CD4-positive, alpha-beta memory T cell (primary cell): ENCODE results near the gene METTL23. TPM values are rescaled to one million over a fixed set of nuclear protein-coding genes. Genes with fewer than 3 reads are reported as not detected.
A peak's percentile ranks its signal among the peaks of the same experiment; 100 is the strongest.
"Not testable (repeated sequence)": the region's sequence is repeated elsewhere in the genome, so short reads cannot be mapped to it uniquely, and the experiment has no call there.

ENCODE experiments used
- CTCF ChIA-PET: fragments of 350-600 bp; sonication (Branson Sonifier 250); formaldehyde crosslinking; loops from one replicate; lab custom pipeline; 2021; ENCODE audit warnings: inconsistent platforms; ENCODE audit not compliant: partially characterized antibody; lab: Charles Lee
- POLR2A ChIA-PET: fragments of 350-600 bp; sonication (Branson Sonifier 250); formaldehyde crosslinking; loops from one replicate; lab custom pipeline; 2021; ENCODE audit not compliant: partially characterized antibody; lab: Charles Lee
- DNase-seq, 5 donors: peaks; one replicate each; pipeline versions ENCODE4 v3.0.0 to v3.0.0-alpha.2; 2020 to 2022; ENCODE audit warnings: mixed read lengths in 1 of 5
- H3K27ac ChIP-seq: one replicate; pipeline ENCODE4 v1.7.0; 2013; ENCODE audit warnings: low read depth, low read length
- H3K27me3 ChIP-seq: 2 replicates; pipeline ENCODE4 v1.7.0; 2013; ENCODE audit warnings: mild to moderate bottlenecking, low read length, moderate library complexity; ENCODE audit not compliant: insufficient read depth
- H3K36me3 ChIP-seq: 2 replicates; pipeline ENCODE4 v1.7.0; 2013; ENCODE audit warnings: mild to moderate bottlenecking, low read length, moderate library complexity; ENCODE audit not compliant: insufficient read depth
- H3K4me1 ChIP-seq: 2 replicates; pipeline ENCODE4 v1.7.0; 2013; ENCODE audit warnings: mild to moderate bottlenecking, low read length, moderate library complexity; ENCODE audit not compliant: insufficient read depth
- H3K4me3 ChIP-seq, 2 donors: one replicate each; pipeline ENCODE4 v1.7.0; 2013; ENCODE audit warnings: low read length in 2 of 2, mild to moderate bottlenecking in 1 of 2
- H3K9me3 ChIP-seq, 2 donors: one replicate each; pipeline ENCODE4 v1.7.0; 2013; ENCODE audit warnings: low read length in 2 of 2, control low read depth in 1 of 2; ENCODE audit not compliant: control insufficient read depth in 1 of 2
- H3K27ac Mint-ChIP-seq, 7 donors: one replicate each; pipeline ENCODE4 v1.8.0; 2020 to 2021; ENCODE audit warnings: mixed read lengths in 7 of 7, mild to moderate bottlenecking in 6 of 7, inconsistent platforms in 3 of 7, moderate library complexity in 3 of 7
- H3K27me3 Mint-ChIP-seq, 2 donors: one replicate each; pipeline ENCODE4 v1.8.0; 2020 to 2021; ENCODE audit warnings: mixed read lengths in 2 of 2
- H3K36me3 Mint-ChIP-seq, 2 donors: one replicate each; pipeline ENCODE4 v1.8.0; 2020 to 2021; ENCODE audit warnings: mixed read lengths in 2 of 2, inconsistent platforms in 1 of 2, mild to moderate bottlenecking in 1 of 2
- H3K4me1 Mint-ChIP-seq, 4 donors: one replicate each; pipeline ENCODE4 v1.8.0; 2020 to 2021; ENCODE audit warnings: mixed read lengths in 4 of 4, mild to moderate bottlenecking in 1 of 4
- H3K4me3 Mint-ChIP-seq, 8 donors: one replicate each; pipeline ENCODE4 v1.8.0; 2020 to 2021; ENCODE audit warnings: mixed read lengths in 8 of 8, mild to moderate bottlenecking in 7 of 8, moderate library complexity in 6 of 8, inconsistent platforms in 3 of 8
- H3K9me3 Mint-ChIP-seq, 8 donors: one replicate each; pipeline ENCODE4 v1.8.0; 2020 to 2021; ENCODE audit warnings: mixed read lengths in 8 of 8, mild to moderate bottlenecking in 5 of 8, inconsistent platforms in 3 of 8, moderate library complexity in 1 of 8
- intact Hi-C: fragments of 100-400 bp; cut with micrococcal nuclease; formaldehyde crosslinking; loops from one replicate; pipeline ENCODE4 v1.15.1; 2023
- polyA plus RNA-seq, 2 donors: library from polyadenylated mRNA; unstranded; fragments of 300-500 nt; fragmentation: Illumina TruSeq; gene quantifications; one replicate each; pipeline ENCODE4 v1.2.3, GENCODE V29; 2021
- total RNA-seq, 2 experiments: library from RNA; stranded (reverse); gene quantifications; one replicate each; pipeline ENCODE4 v1.2.3, GENCODE V29; 2021

METTL23 gene
- total and polyA plus RNA-seq, 4 experiments from 2014 or later: 75.5 to 156 (median 108) TPM

GRCh38 chr17:76742958-76743357 is 16.3 kb downstream of the METTL23 start:
- Mint-ChIP-seq H3K27me3 (no peaks in the 10 kb centered on the region), H3K27ac (no peak overlapping the region), H3K36me3 (peaks cover 32 to 50% of the 10 kb centered on the region in 2 donors), H3K9me3 (no peaks in the 10 kb centered on the region), H3K4me1 (peaks cover 15 to 29% (median 22%) of the 10 kb centered on the region in 4 donors), H3K4me3 (no peak overlapping the region)
- ChIA-PET CTCF (no interaction called here), POLR2A (interaction anchor here (1.1 to 2.3 kb wide), 3 partner anchors 9 to 30 kb away, joined by 3 to 7 read pairs (median 7); partner anchors contain the start of gene METTL23)
- H3K27ac ChIP-seq: no peak overlapping the region
- H3K27me3 ChIP-seq: no peaks in the 10 kb centered on the region
- intact Hi-C loops: no loop called here
- H3K4me3 ChIP-seq: no peak overlapping the region
- H3K36me3 ChIP-seq: peaks cover 27% of the 10 kb centered on the region
- H3K4me1 ChIP-seq: peaks cover 20% of the 10 kb centered on the region
- no peak for DNase-seq
- no peaks in the 10 kb centered on the region for H3K9me3 ChIP-seq

DNA sequence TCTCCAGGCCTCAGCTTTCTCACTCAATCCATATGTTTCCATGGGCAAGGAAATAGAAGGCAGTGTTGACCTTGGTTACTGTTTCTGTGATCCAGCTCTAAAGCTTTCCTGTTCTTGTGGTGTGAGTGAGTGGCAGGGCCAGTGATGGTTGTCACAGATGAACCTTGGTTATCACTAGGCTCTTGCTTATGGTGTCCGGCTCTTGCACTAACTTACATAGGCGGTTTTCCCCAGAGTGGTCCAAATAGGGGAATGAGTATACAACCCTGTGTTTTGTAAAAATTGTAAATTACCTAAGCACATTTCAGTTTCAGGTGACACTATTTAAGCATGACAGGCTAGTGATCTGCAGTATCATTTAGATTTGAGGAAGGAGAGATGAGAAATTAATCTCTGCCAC is 18.1 kb downstream of the METTL23 start:
- ChIA-PET POLR2A (no interaction called here), CTCF (no interaction called here)
- no peak for DNase-seq
- Mint-ChIP-seq H3K36me3 (peaks cover 38 to 49% of the 10 kb centered on the region in 2 donors), H3K27ac (peak overlapping the region in 1 of 7 donors; percentile 48), H3K4me1 (peaks cover 3 to 12% (median 9%) of the 10 kb centered on the region in 4 donors), H3K4me3 (no peak overlapping the region), H3K9me3 (no peaks in the 10 kb centered on the region), H3K27me3 (no peaks in the 10 kb centered on the region)
- Histone ChIP-seq H3K4me3 (no peak overlapping the region), H3K36me3 (peaks cover 27% of the 10 kb centered on the region), H3K4me1 (peaks cover 6% of the 10 kb centered on the region), H3K27me3 (no peaks in the 10 kb centered on the region), H3K27ac (no peak overlapping the region), H3K9me3 (no peaks in the 10 kb centered on the region)
- intact Hi-C loops: no loop called here

- POLR2A ChIA-PET, H3K4me3 Mint-ChIP-seq, H3K4me1 ChIP-seq, CTCF ChIA-PET, H3K4me3 ChIP-seq, H3K27me3 Mint-ChIP-seq, DNase-seq, H3K27me3 ChIP-seq, H3K9me3 Mint-ChIP-seq, H3K4me1 Mint-ChIP-seq, intact Hi-C loops, H3K27ac Mint-ChIP-seq, H3K27ac ChIP-seq, H3K9me3 ChIP-seq: not testable (repeated sequence)
- H3K36me3 ChIP-seq: peaks cover 27% of the 10 kb centered on the region
- peaks cover 41 to 53% of the 10 kb centered on the region in 2 donors for H3K36me3 Mint-ChIP-seq
Measured at GRCh38 chr17:76745785-76746184, 19.1 kb downstream of the METTL23 start.

GRCh38 chr17:76747716-76748363 is 21.2 kb downstream of the METTL23 start:
- POLR2A ChIA-PET: interaction anchor here (0.9 to 3.7 kb wide), 3 partner anchors 9 to 20 kb away, joined by 3 to 20 read pairs (median 4); partner anchors contain the start of gene MFSD11
- H3K36me3 Mint-ChIP-seq: peaks cover 32 to 46% of the 10 kb centered on the region in 2 donors
- H3K27ac Mint-ChIP-seq: no peak overlapping the region

DNA sequence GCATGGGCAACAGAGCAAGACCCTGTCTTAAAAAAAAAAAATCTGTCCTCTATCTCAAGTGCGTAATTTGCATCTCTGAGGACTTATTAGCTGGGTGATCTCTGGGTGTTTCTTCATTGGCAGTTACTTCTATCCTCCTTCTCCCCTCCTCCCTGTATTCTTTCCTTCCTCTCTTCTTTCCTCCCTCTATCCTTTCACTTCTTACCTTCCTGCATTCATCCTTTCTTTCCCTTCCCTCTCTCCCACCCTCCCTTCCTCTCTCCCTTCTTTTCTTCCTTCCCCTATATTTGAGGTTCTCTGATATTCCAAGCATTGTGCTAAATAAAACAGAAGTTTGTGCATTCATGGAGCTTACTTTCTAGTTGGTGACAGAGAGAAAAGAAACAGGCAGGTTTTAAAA is 22.0 kb downstream of the METTL23 start:
- POLR2A ChIA-PET: interaction anchor here (1.8 to 3.7 kb wide), 2 partner anchors 10 to 21 kb away, joined by 5 to 20 read pairs; partner anchors contain the start of genes METTL23 and MFSD11
- H3K9me3 Mint-ChIP-seq: no peaks in the 10 kb centered on the region
- H3K36me3 Mint-ChIP-seq: peaks cover 27 to 51% of the 10 kb centered on the region in 2 donors
- H3K36me3 ChIP-seq: peaks cover 27% of the 10 kb centered on the region
- H3K4me3 Mint-ChIP-seq: no peak overlapping the region
- CTCF ChIA-PET: no interaction called here
- no peak overlapping the region for H3K27ac ChIP-seq
- peaks cover 18 to 30% (median 23%) of the 10 kb centered on the region in 4 donors for H3K4me1 Mint-ChIP-seq
- intact Hi-C loops: no loop called here
- peak overlapping the region in 1 of 7 donors; percentile 57 for H3K27ac Mint-ChIP-seq
- no peaks in the 10 kb centered on the region for H3K27me3 Mint-ChIP-seq
- no peaks in the 10 kb centered on the region for H3K27me3 ChIP-seq
- peaks cover 23% of the 10 kb centered on the region for H3K4me1 ChIP-seq
- H3K9me3 ChIP-seq: no peaks in the 10 kb centered on the region
- no peak for DNase-seq
- no peak overlapping the region for H3K4me3 ChIP-seq

More at GRCh38 chr17:76747716-76748363, 21.2 kb downstream of the METTL23 start:
- intact Hi-C loops: no loop called here
- H3K36me3 ChIP-seq: peaks cover 27% of the 10 kb centered on the region
- peaks cover 17% of the 10 kb centered on the region for H3K4me1 ChIP-seq
- Mint-ChIP-seq H3K9me3 (no peaks in the 10 kb centered on the region), H3K4me1 (peaks cover 9 to 22% (median 16%) of the 10 kb centered on the region in 4 donors), H3K27me3 (no peaks in the 10 kb centered on the region), H3K4me3 (no peak overlapping the region)
- no peaks in the 10 kb centered on the region for H3K9me3 ChIP-seq
- CTCF ChIA-PET: no interaction called here
- H3K4me3 ChIP-seq: no peak overlapping the region
- H3K27ac ChIP-seq: no peak overlapping the region
- no peak for DNase-seq
- H3K27me3 ChIP-seq: no peaks in the 10 kb centered on the region

- H3K27me3 Mint-ChIP-seq: no peaks in the 10 kb centered on the region
- ChIA-PET CTCF (interaction anchor here (1.7 kb wide), 1 partner anchor 24 kb away, joined by 5 read pairs; no protein-coding TSS in a partner anchor), POLR2A (interaction anchor here (0.8 to 3.7 kb wide), 7 partner anchors 9 to 73 kb away, joined by 3 to 62 read pairs (median 14); partner anchors contain the start of genes JMJD6, METTL23, MFSD11 and SRSF2)
- intact Hi-C loops: no loop called here
- H3K4me3 ChIP-seq: no peak overlapping the region
- H3K36me3 ChIP-seq: peaks cover 2% of the 10 kb centered on the region
- H3K4me1 Mint-ChIP-seq: peaks cover 21 to 32% (median 26%) of the 10 kb centered on the region in 4 donors
- H3K27me3 ChIP-seq: no peaks in the 10 kb centered on the region
- no peaks in the 10 kb centered on the region for H3K9me3 Mint-ChIP-seq
- no peaks in the 10 kb centered on the region for H3K9me3 ChIP-seq
- H3K36me3 Mint-ChIP-seq: peaks cover 13 to 26% of the 10 kb centered on the region in 2 donors
- H3K27ac ChIP-seq: peak overlapping the region; percentile 69
- peak overlapping the region in 1 of 8 donors; percentile 84 for H3K4me3 Mint-ChIP-seq
- no peak for DNase-seq
- peak overlapping the region in 6 of 7 donors; percentile 95 to 98 (median 97) for H3K27ac Mint-ChIP-seq
- peaks cover 36% of the 10 kb centered on the region for H3K4me1 ChIP-seq
Measured at GRCh38 chr17:76751416-76751993, 24.9 kb downstream of the METTL23 start.

DNA sequence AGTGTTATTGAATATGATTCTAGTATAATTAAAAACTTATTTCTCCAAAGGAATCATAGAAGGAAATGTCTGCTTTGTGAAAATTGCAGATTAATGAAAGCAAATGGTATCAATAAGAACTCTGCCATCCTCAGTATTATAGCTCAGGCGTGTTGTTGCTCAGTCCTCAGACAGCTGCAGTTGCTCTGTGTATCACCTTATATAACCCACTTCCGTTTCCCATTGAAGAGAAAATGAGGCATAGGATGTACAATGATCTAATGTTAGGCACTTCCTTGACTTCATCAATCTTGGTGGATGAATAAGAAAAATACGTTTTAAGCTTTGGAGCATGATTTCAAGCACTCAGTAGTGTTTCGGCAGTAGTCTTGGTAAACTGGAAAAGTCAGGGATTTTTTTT is 25.4 kb downstream of the METTL23 start:
- DNase-seq: peak; percentile 52 to 65 (median 60)
- ChIA-PET POLR2A (interaction anchor here (0.8 to 2.5 kb wide), 6 partner anchors 10 to 72 kb away, joined by 3 to 62 read pairs (median 10); partner anchors contain the start of genes JMJD6, METTL23, MFSD11 and SRSF2), CTCF (interaction anchor here (1.7 kb wide), 1 partner anchor 24 kb away, joined by 5 read pairs; no protein-coding TSS in a partner anchor)
- Histone ChIP-seq H3K4me3 (peak overlapping the region in 1 of 2 donors; percentile 62), H3K27me3 (no peaks in the 10 kb centered on the region), H3K36me3 (peaks cover 4% of the 10 kb centered on the region), H3K9me3 (no peaks in the 10 kb centered on the region), H3K4me1 (peaks cover 36% of the 10 kb centered on the region), H3K27ac (peak overlapping the region; percentile 69)
- Mint-ChIP-seq H3K36me3 (peaks cover 16 to 26% of the 10 kb centered on the region in 2 donors), H3K27ac (peak overlapping the region; percentile 95 to 99 (median 97)), H3K4me1 (peaks cover 21 to 29% (median 25%) of the 10 kb centered on the region in 4 donors), H3K4me3 (peak overlapping the region; percentile 71 to 84 (median 80)), H3K27me3 (no peaks in the 10 kb centered on the region), H3K9me3 (no peaks in the 10 kb centered on the region)
- intact Hi-C loops: no loop called here
